ENCODE results near the gene NEURL1B.

- TF ChIP-seq CTCF (optimal IDR thresholded peaks at IDR 0.05 in 1 of 3, IDR thresholded peaks at IDR 0.05 in 1 of 3, conservative IDR thresholded peaks at IDR 0.05 in 1 of 3; ENCODE audit: extremely low read depth in 1 of 3, insufficient read depth in 2 of 3, low read length in 3 of 3) (no peak), EZH2 (IDR thresholded peaks at IDR 0.05; ENCODE audit: low read length) (no peak)
Measured at GRCh38 chr5:172595596-172596455, 45.2 kb upstream of the NEURL1B start.

All from keratinocyte (primary cell).